Measurements from ENCODE around the gene PIGL.

Gene PIGL

DNA sequence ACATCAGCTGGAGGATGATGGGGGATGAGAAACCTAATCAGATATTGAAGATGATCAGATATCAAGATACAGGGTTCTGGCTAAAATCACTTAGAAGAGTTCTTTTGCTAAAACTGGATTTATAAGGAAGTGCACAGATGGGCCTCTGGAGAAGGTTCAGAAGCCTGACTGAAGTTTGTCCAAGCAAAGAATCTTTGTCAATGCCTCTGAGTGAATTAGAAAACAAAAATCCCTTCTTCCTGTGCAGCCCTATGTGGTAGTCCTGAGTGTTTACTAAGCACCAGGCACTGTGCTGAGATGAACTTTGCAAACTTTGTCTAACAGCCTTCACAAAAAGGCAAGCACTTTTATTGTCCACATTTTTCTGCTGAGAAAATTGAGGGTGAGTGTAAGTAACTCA is 147.6 kb downstream of the PIGL start:
- no peak overlapping the region for H2AFZ ChIP-seq (ENCODE audit: low read length)
- H3K9me2 ChIP-seq (replicated peaks; ENCODE audit: insufficient read depth, low read length), result no peaks in the 10 kb centered on the region
- no peak overlapping the region for H3K27ac ChIP-seq (ENCODE audit: low read length)
- no peak overlapping the region for H3K4me2 ChIP-seq (ENCODE audit: low read depth, low read length)
- DNase-seq, result no peak
- H3K9ac ChIP-seq (ENCODE audit: low read length), result no peak overlapping the region
- no peaks in the 10 kb centered on the region for H3K79me2 ChIP-seq (ENCODE audit: low read length)
- H3K4me1 ChIP-seq (ENCODE audit: low read length), result no peaks in the 10 kb centered on the region
- no peaks in the 10 kb centered on the region for H3F3A ChIP-seq (ENCODE audit: insufficient read depth, low read length)
- no peaks in the 10 kb centered on the region for H3K9me3 ChIP-seq (replicated peaks; ENCODE audit: insufficient read depth, low read length)
- TF ChIP-seq EZH2 (optimal IDR thresholded peaks at IDR 0.05; ENCODE audit: low read depth, low read length) (no peak), EZH2phosphoT487 (IDR thresholded peaks at IDR 0.05; ENCODE audit: low read length) (no peak)
- TF ChIP-seq, protein P1, sequence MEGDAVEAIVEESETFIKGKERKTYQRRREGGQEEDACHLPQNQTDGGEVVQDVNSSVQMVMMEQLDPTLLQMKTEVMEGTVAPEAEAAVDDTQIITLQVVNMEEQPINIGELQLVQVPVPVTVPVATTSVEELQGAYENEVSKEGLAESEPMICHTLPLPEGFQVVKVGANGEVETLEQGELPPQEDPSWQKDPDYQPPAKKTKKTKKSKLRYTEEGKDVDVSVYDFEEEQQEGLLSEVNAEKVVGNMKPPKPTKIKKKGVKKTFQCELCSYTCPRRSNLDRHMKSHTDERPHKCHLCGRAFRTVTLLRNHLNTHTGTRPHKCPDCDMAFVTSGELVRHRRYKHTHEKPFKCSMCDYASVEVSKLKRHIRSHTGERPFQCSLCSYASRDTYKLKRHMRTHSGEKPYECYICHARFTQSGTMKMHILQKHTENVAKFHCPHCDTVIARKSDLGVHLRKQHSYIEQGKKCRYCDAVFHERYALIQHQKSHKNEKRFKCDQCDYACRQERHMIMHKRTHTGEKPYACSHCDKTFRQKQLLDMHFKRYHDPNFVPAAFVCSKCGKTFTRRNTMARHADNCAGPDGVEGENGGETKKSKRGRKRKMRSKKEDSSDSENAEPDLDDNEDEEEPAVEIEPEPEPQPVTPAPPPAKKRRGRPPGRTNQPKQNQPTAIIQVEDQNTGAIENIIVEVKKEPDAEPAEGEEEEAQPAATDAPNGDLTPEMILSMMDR (IDR thresholded peaks at IDR 0.05; ENCODE audit: low read length), result no peak
- H4K20me1 ChIP-seq (ENCODE audit: insufficient read depth, low read length), result no peaks in the 10 kb centered on the region
- no peaks in the 10 kb centered on the region for H3K27me3 ChIP-seq (replicated peaks; ENCODE audit: insufficient read depth, low read length)
- H3K4me3 ChIP-seq (ENCODE audit: low read length), result no peak overlapping the region
- no peaks in the 10 kb centered on the region for H3K36me3 ChIP-seq (replicated peaks; ENCODE audit: insufficient read depth, low read length)

DNA sequence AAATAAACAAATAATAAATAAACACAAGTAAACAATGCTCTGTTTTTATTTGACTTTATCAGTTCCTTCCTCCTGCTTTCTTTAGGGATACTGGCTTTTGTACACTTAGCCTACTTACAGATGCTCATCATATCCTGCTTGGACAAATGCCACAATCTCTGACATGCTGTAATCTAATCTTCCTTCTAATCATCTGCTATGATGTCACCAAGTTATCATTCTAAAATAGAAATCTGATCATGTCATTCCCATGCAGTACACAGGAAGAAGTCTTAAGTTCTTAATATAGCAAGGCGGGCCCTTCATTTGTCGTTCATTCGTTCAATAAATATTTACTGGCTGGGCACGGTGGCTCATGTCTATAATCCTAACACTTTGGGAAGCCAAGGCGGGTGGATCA is 154.7 kb downstream of the PIGL start:
- Histone ChIP-seq H3K4me1 (ENCODE audit: low read length) (no peaks in the 10 kb centered on the region), H3K4me3 (ENCODE audit: low read length) (no peak overlapping the region), H3K79me2 (ENCODE audit: low read length) (no peaks in the 10 kb centered on the region), H3K27ac (ENCODE audit: low read length) (no peak overlapping the region), H3K27me3 (replicated peaks; ENCODE audit: insufficient read depth, low read length) (no peaks in the 10 kb centered on the region), H3K9me3 (replicated peaks; ENCODE audit: insufficient read depth, low read length) (no peaks in the 10 kb centered on the region), H3K36me3 (replicated peaks; ENCODE audit: insufficient read depth, low read length) (no peaks in the 10 kb centered on the region), H3K4me2 (ENCODE audit: low read depth, low read length) (no peak overlapping the region), H3K9ac (ENCODE audit: low read length) (no peak overlapping the region), H4K20me1 (ENCODE audit: insufficient read depth, low read length) (no peaks in the 10 kb centered on the region), H3F3A (ENCODE audit: insufficient read depth, low read length) (no peaks in the 10 kb centered on the region), H2AFZ (ENCODE audit: low read length) (no peak overlapping the region), H3K9me2 (replicated peaks; ENCODE audit: insufficient read depth, low read length) (no peaks in the 10 kb centered on the region)
- DNase-seq, result no peak
- TF ChIP-seq EZH2phosphoT487 (IDR thresholded peaks at IDR 0.05; ENCODE audit: low read length) (no peak), EZH2 (optimal IDR thresholded peaks at IDR 0.05; ENCODE audit: low read depth, low read length) (no peak)
- TF ChIP-seq, protein P1 (IDR thresholded peaks at IDR 0.05; ENCODE audit: low read length), result no peak

DNA sequence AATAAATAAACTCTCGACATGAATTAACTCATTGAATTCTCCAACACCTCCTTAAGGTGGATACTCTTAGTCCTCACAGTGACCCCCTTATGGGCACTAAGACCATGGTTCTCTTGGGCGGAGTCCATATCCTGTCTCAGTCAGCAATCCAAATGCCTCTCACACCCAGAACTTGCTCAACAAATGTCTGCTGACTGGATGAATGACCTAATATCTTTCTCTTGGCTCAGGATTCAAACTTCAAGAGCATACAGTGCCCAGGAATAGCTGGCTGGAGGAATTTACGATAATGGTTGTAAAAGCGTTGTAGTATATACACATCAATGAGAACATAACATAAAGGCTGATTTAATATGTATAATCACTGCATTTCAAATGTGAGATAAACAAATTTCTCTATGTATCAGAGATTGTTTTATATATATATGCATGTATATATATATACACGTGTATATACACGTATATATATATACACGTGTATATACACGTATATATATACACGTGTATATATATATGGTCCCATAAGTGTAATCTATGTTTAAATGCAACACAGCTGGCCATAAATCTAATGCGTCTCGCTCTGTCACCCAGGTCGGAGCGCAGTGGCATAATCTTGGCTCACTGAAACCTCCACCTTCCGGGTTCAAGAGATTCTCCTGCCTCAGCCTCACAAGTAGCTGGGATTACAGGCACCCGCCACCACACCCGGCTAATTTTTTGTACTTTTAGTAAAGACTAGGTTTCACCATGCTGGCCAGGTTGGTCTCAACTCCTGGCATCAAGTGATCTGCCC is 157.3 kb downstream of the PIGL start:
- TF ChIP-seq EZH2 (optimal IDR thresholded peaks at IDR 0.05; ENCODE audit: low read depth, low read length), result no peak
- DNase-seq, result no peak
- no peak overlapping the region for H3K9ac ChIP-seq (ENCODE audit: low read length)
- H2AFZ ChIP-seq (ENCODE audit: low read length), result no peak overlapping the region
- H3K9me3 ChIP-seq (replicated peaks; ENCODE audit: insufficient read depth, low read length), result no peaks in the 10 kb centered on the region
- H4K20me1 ChIP-seq (ENCODE audit: insufficient read depth, low read length), result no peaks in the 10 kb centered on the region
- no peaks in the 10 kb centered on the region for H3K27me3 ChIP-seq (replicated peaks; ENCODE audit: insufficient read depth, low read length)
- no peaks in the 10 kb centered on the region for H3K9me2 ChIP-seq (replicated peaks; ENCODE audit: insufficient read depth, low read length)
- H3K36me3 ChIP-seq (replicated peaks; ENCODE audit: insufficient read depth, low read length), result no peaks in the 10 kb centered on the region
- H3K27ac ChIP-seq (ENCODE audit: low read length), result no peak overlapping the region
- no peak overlapping the region for H3K4me2 ChIP-seq (ENCODE audit: low read depth, low read length)
- H3K79me2 ChIP-seq (ENCODE audit: low read length), result no peaks in the 10 kb centered on the region
- H3K4me1 ChIP-seq (ENCODE audit: low read length), result no peaks in the 10 kb centered on the region
- no peaks in the 10 kb centered on the region for H3F3A ChIP-seq (ENCODE audit: insufficient read depth, low read length)
- H3K4me3 ChIP-seq (ENCODE audit: low read length), result no peak overlapping the region

All from MM.1S (cell line).